Measurements from ENCODE around the gene CFAP74.
A peak's percentile ranks its signal among the peaks of the same experiment; 100 is the strongest.
"Not testable (repeated sequence)": the region's sequence is repeated elsewhere in the genome, so short reads cannot be mapped to it uniquely, and the experiment has no call there.

CFAP74 gene

GRCh38 chr1:1894354-1895059 is 109.1 kb downstream of the CFAP74 start:
- Histone ChIP-seq H3K9ac (ENCODE audit: low read depth, low read length) (no peak overlapping the region), H3K36me3 (ENCODE audit: insufficient read depth, low read depth, low read length) (no peaks in the 10 kb centered on the region)

GRCh38 chr1:1893997-1894353 is 109.6 kb downstream of the CFAP74 start:
- Histone ChIP-seq H3K36me3 (ENCODE audit: insufficient read depth, low read depth, low read length) (no peaks in the 10 kb centered on the region), H3K9me3 (ENCODE audit: insufficient read depth, low read depth, low read length) (no peaks in the 10 kb centered on the region), H3K9ac (ENCODE audit: low read depth, low read length) (no peak overlapping the region), H3K27me3 (ENCODE audit: insufficient read depth, low read length) (peaks cover 5% of the 10 kb centered on the region; the same call in 1 of the 2 replicates), H3K4me1 (ENCODE audit: insufficient read depth, low read length) (peaks cover 15% of the 10 kb centered on the region), H3K4me3 (ENCODE audit: low read length) (no peak overlapping the region), H3K27ac (ENCODE audit: low read length) (no peak overlapping the region)

More at GRCh38 chr1:1894354-1895059, 109.1 kb downstream of the CFAP74 start:
- Histone ChIP-seq H3K27ac (ENCODE audit: low read length) (no peak overlapping the region), H3K4me3 (ENCODE audit: low read length) (no peak overlapping the region), H3K27me3 (ENCODE audit: insufficient read depth, low read length) (peaks cover 5% of the 10 kb centered on the region; the same call in 1 of the 2 replicates), H3K4me1 (ENCODE audit: insufficient read depth, low read length) (peaks cover 12% of the 10 kb centered on the region; the same call in 1 of the 2 replicates), H3K9me3 (ENCODE audit: insufficient read depth, low read depth, low read length) (no peaks in the 10 kb centered on the region)

GRCh38 chr1:1893291-1893985 is 110.1 kb downstream of the CFAP74 start:
- Histone ChIP-seq H3K36me3 (ENCODE audit: insufficient read depth, low read depth, low read length) (no peaks in the 10 kb centered on the region), H3K9me3 (ENCODE audit: insufficient read depth, low read depth, low read length) (no peaks in the 10 kb centered on the region), H3K4me1 (ENCODE audit: insufficient read depth, low read length) (peaks cover 19% of the 10 kb centered on the region), H3K27ac (ENCODE audit: low read length) (no peak overlapping the region), H3K9ac (ENCODE audit: low read depth, low read length) (no peak overlapping the region), H3K27me3 (ENCODE audit: insufficient read depth, low read length) (peaks cover 5% of the 10 kb centered on the region; the same call in 1 of the 2 replicates), H3K4me3 (ENCODE audit: low read length) (no peak overlapping the region)

- no peak overlapping the region for H3K9ac ChIP-seq (ENCODE audit: low read depth, low read length)
- H3K4me3 ChIP-seq (ENCODE audit: low read length), result no peak overlapping the region
- peaks cover 19% of the 10 kb centered on the region for H3K4me1 ChIP-seq (ENCODE audit: insufficient read depth, low read length)
- H3K27ac ChIP-seq (ENCODE audit: low read length), result no peak overlapping the region
- peaks cover 5% of the 10 kb centered on the region; the same call in 1 of the 2 replicates for H3K27me3 ChIP-seq (ENCODE audit: insufficient read depth, low read length)
- H3K36me3 ChIP-seq (ENCODE audit: insufficient read depth, low read depth, low read length), result no peaks in the 10 kb centered on the region
- no peaks in the 10 kb centered on the region for H3K9me3 ChIP-seq (ENCODE audit: insufficient read depth, low read depth, low read length)
Observed at GRCh38 chr1:1892763-1893120, 110.8 kb downstream of the CFAP74 start.

GRCh38 chr1:1892079-1892762 is 111.4 kb downstream of the CFAP74 start:
- H3K27me3 ChIP-seq (ENCODE audit: insufficient read depth, low read length), result peaks cover 5% of the 10 kb centered on the region; the same call in 1 of the 2 replicates
- peak overlapping the region; percentile 56 for H3K27ac ChIP-seq (ENCODE audit: low read length)
- no peaks in the 10 kb centered on the region for H3K36me3 ChIP-seq (ENCODE audit: insufficient read depth, low read depth, low read length)
- no peaks in the 10 kb centered on the region for H3K9me3 ChIP-seq (ENCODE audit: insufficient read depth, low read depth, low read length)
- peaks cover 19% of the 10 kb centered on the region for H3K4me1 ChIP-seq (ENCODE audit: insufficient read depth, low read length)
- H3K4me3 ChIP-seq (ENCODE audit: low read length), result peak overlapping the region; percentile 64
- no peak overlapping the region for H3K9ac ChIP-seq (ENCODE audit: low read depth, low read length)

GRCh38 chr1:1891349-1892078 is 112.1 kb downstream of the CFAP74 start:
- peaks cover 19% of the 10 kb centered on the region for H3K4me1 ChIP-seq (ENCODE audit: insufficient read depth, low read length)
- peaks cover 5% of the 10 kb centered on the region; the same call in 1 of the 2 replicates for H3K27me3 ChIP-seq (ENCODE audit: insufficient read depth, low read length)
- H3K9ac ChIP-seq (ENCODE audit: low read depth, low read length), result no peak overlapping the region
- H3K27ac ChIP-seq (ENCODE audit: low read length), result peak overlapping the region; percentile 56
- peak overlapping the region; percentile 64 for H3K4me3 ChIP-seq (ENCODE audit: low read length)
- no peaks in the 10 kb centered on the region for H3K9me3 ChIP-seq (ENCODE audit: insufficient read depth, low read depth, low read length)
- no peaks in the 10 kb centered on the region for H3K36me3 ChIP-seq (ENCODE audit: insufficient read depth, low read depth, low read length)

- H3K27me3 ChIP-seq (ENCODE audit: insufficient read depth, low read length), result peaks cover 5% of the 10 kb centered on the region; the same call in 1 of the 2 replicates
- peaks cover 19% of the 10 kb centered on the region for H3K4me1 ChIP-seq (ENCODE audit: insufficient read depth, low read length)
- H3K9ac ChIP-seq (ENCODE audit: low read depth, low read length), result peak within 1 kb of the TSS; percentile 90
- no peaks in the 10 kb centered on the region for H3K36me3 ChIP-seq (ENCODE audit: insufficient read depth, low read depth, low read length)
- peak within 1 kb of the TSS; percentile 94 for H3K27ac ChIP-seq (ENCODE audit: low read length)
- no peaks in the 10 kb centered on the region for H3K9me3 ChIP-seq (ENCODE audit: insufficient read depth, low read depth, low read length)
- H3K4me3 ChIP-seq (ENCODE audit: low read length), result peak within 1 kb of the TSS; percentile 82
Observed at GRCh38 chr1:1890506-1891348, 112.9 kb downstream of the CFAP74 start, which contains the start of gene GNB1. Gene GNB1, minus strand, starts transcription at chr1:1891087. Its CDS starts 65,634 bp downstream, at chr1:1825453.

- Histone ChIP-seq H3K36me3 (ENCODE audit: insufficient read depth, low read depth, low read length) (no peaks in the 10 kb centered on the region), H3K27me3 (ENCODE audit: insufficient read depth, low read length) (peaks cover 5% of the 10 kb centered on the region; the same call in 1 of the 2 replicates), H3K27ac (ENCODE audit: low read length) (peak overlapping the region; percentile 94), H3K4me3 (ENCODE audit: low read length) (peak overlapping the region; percentile 82), H3K9me3 (ENCODE audit: insufficient read depth, low read depth, low read length) (no peaks in the 10 kb centered on the region), H3K9ac (ENCODE audit: low read depth, low read length) (peak overlapping the region; percentile 90), H3K4me1 (ENCODE audit: insufficient read depth, low read length) (peaks cover 16% of the 10 kb centered on the region)
Observed at GRCh38 chr1:1889847-1890505, 113.6 kb downstream of the CFAP74 start.

- Histone ChIP-seq H3K9me3 (ENCODE audit: insufficient read depth, low read depth, low read length) (no peaks in the 10 kb centered on the region), H3K4me1 (ENCODE audit: insufficient read depth, low read length) (peaks cover 12% of the 10 kb centered on the region), H3K27me3 (ENCODE audit: insufficient read depth, low read length) (peaks cover 5% of the 10 kb centered on the region; the same call in 1 of the 2 replicates), H3K36me3 (ENCODE audit: insufficient read depth, low read depth, low read length) (peaks cover 3% of the 10 kb centered on the region; the same call in 1 of the 2 replicates), H3K27ac (ENCODE audit: low read length) (peak overlapping the region; percentile 94), H3K9ac (ENCODE audit: low read depth, low read length) (peak overlapping the region; percentile 90), H3K4me3 (ENCODE audit: low read length) (peak overlapping the region; percentile 82)
Observed at GRCh38 chr1:1889090-1889750, 114.4 kb downstream of the CFAP74 start.

- H3K9ac ChIP-seq (ENCODE audit: low read depth, low read length); H3K4me3 ChIP-seq (ENCODE audit: low read length); H3K36me3 ChIP-seq (ENCODE audit: insufficient read depth, low read depth, low read length); H3K27me3 ChIP-seq (ENCODE audit: insufficient read depth, low read length); H3K9me3 ChIP-seq (ENCODE audit: insufficient read depth, low read depth, low read length); H3K27ac ChIP-seq (ENCODE audit: low read length): not testable (repeated sequence)
- H3K4me1 ChIP-seq (ENCODE audit: insufficient read depth, low read length), result peaks cover 10% of the 10 kb centered on the region
Observed at GRCh38 chr1:1883890-1884289, 119.7 kb downstream of the CFAP74 start.
